ENCODE data around the gene STT3A.
A peak's percentile ranks its signal among the peaks of the same experiment; 100 is the strongest.

STT3A gene

GRCh38 chr11:125588505-125588904, 4.1 kb upstream of the STT3A start:
- no peak overlapping the region for H3K27ac ChIP-seq

GRCh38 chr11:125591649-125592304, 875 bp upstream of the STT3A start:
- peak overlapping the region; percentile 95 for H3K27ac ChIP-seq
- no peak for TF ChIP-seq CTCF (conservative IDR thresholded peaks at IDR 0.05)

More at GRCh38 chr11:125588505-125588904, 4.1 kb upstream of the STT3A start:
- TF ChIP-seq CTCF (conservative IDR thresholded peaks at IDR 0.05), result no peak

GRCh38 chr11:125593114-125593820, 615 bp downstream of the STT3A start:
- TF ChIP-seq CTCF (conservative IDR thresholded peaks at IDR 0.05), result no peak
- H3K27ac ChIP-seq, result peak overlapping the region; percentile 95

GRCh38 chr11:125594958-125595357, 2.3 kb downstream of the STT3A start:
- TF ChIP-seq CTCF (conservative IDR thresholded peaks at IDR 0.05), result no peak
- no peak overlapping the region; the same call in 1 of the 2 replicates for H3K27ac ChIP-seq

- no peak for TF ChIP-seq CTCF (conservative IDR thresholded peaks at IDR 0.05)
- no peak overlapping the region for H3K27ac ChIP-seq
Measured at GRCh38 chr11:125600663-125601062, 8.0 kb downstream of the STT3A start.

- H3K27ac ChIP-seq, result no peak overlapping the region
- TF ChIP-seq CTCF (conservative IDR thresholded peaks at IDR 0.05), result no peak
Measured at GRCh38 chr11:125603207-125603606, 10.6 kb downstream of the STT3A start.

- TF ChIP-seq CTCF (conservative IDR thresholded peaks at IDR 0.05), result no peak
- H3K27ac ChIP-seq, result no peak overlapping the region
Measured at GRCh38 chr11:125605417-125605816, 12.8 kb downstream of the STT3A start.

Measured in VCaP (cell line).